ENCODE data around the gene CCDC192.
"Not testable (repeated sequence)": the region's sequence is repeated elsewhere in the genome, so short reads cannot be mapped to it uniquely, and the experiment has no call there.

The CCDC192 gene

GRCh38 chr5:127739348-127739747 lies 36.2 kb downstream of the CCDC192 start:
- not testable (repeated sequence) for H3K27me3 Mint-ChIP-seq, H3K9me3 Mint-ChIP-seq, H3K4me1 Mint-ChIP-seq, H3K36me3 Mint-ChIP-seq, H3K4me3 Mint-ChIP-seq, H3K27ac Mint-ChIP-seq

GRCh38 chr5:127739807-127740384 lies 36.7 kb downstream of the CCDC192 start:
- no peaks in the 10 kb centered on the region for H3K36me3 Mint-ChIP-seq

DNA sequence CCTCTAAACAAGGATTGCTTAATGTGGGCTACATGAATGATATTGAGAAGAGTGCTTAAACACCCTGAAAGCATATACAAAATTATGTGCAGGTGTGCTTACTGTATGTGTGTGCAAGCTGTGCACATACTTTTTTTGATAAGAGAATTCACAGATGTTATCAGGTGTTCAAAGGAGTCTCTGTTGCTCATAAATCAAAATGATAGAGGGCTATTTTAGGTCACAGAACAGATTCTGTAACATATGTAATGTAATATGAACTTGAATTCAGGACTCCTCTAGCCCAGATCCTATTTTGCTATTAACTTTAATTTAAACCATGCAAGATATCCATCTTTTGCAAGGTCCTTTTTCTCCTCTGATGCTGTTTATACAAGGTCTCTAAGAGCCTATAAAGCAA lies 38.2 kb downstream of the CCDC192 start:
- H3K36me3 Mint-ChIP-seq: no peaks in the 10 kb centered on the region
- H3K4me1 Mint-ChIP-seq: no peaks in the 10 kb centered on the region
- H3K4me3 Mint-ChIP-seq: no peak overlapping the region
- no peak overlapping the region for H3K27ac Mint-ChIP-seq
- peaks cover 6% of the 10 kb centered on the region for H3K27me3 Mint-ChIP-seq
- no peaks in the 10 kb centered on the region for H3K9me3 Mint-ChIP-seq

More at GRCh38 chr5:127739807-127740384, 36.7 kb downstream of the CCDC192 start:
- no peak overlapping the region for H3K27ac Mint-ChIP-seq
- no peaks in the 10 kb centered on the region for H3K4me1 Mint-ChIP-seq
- H3K27me3 Mint-ChIP-seq: peaks cover 6% of the 10 kb centered on the region
- no peak overlapping the region for H3K4me3 Mint-ChIP-seq
- H3K9me3 Mint-ChIP-seq: no peaks in the 10 kb centered on the region

- no peaks in the 10 kb centered on the region for H3K4me1 Mint-ChIP-seq
- H3K36me3 Mint-ChIP-seq: no peaks in the 10 kb centered on the region
- H3K9me3 Mint-ChIP-seq: no peaks in the 10 kb centered on the region
- H3K27me3 Mint-ChIP-seq: peaks cover 4% of the 10 kb centered on the region
- H3K27ac Mint-ChIP-seq: no peak overlapping the region
- H3K4me3 Mint-ChIP-seq: no peak overlapping the region
Measured at GRCh38 chr5:127744241-127744640, 41.0 kb downstream of the CCDC192 start.

DNA sequence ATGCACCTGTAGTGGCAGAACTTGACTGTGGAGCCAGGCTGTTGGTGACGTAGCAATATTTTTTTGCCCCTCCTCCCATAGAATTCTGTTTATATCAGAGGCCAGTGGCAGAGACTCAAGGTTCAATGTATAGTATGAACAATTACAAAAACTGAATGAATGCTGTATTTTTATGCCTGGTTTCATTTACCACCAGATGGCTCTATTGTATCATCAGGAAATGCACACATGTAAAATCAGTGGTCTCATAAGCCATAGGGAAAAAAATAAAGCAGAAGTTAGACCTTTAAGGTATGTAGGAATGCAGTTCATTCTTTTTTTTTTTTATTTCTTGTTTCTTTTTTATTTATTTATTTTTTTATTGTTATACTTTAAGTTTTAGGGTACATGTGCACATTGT lies 43.6 kb downstream of the CCDC192 start:
- Mint-ChIP-seq H3K4me1 (no peaks in the 10 kb centered on the region), H3K27me3 (peaks cover 2% of the 10 kb centered on the region), H3K9me3 (no peaks in the 10 kb centered on the region), H3K4me3 (no peak overlapping the region), H3K36me3 (no peaks in the 10 kb centered on the region), H3K27ac (no peak overlapping the region)

DNA sequence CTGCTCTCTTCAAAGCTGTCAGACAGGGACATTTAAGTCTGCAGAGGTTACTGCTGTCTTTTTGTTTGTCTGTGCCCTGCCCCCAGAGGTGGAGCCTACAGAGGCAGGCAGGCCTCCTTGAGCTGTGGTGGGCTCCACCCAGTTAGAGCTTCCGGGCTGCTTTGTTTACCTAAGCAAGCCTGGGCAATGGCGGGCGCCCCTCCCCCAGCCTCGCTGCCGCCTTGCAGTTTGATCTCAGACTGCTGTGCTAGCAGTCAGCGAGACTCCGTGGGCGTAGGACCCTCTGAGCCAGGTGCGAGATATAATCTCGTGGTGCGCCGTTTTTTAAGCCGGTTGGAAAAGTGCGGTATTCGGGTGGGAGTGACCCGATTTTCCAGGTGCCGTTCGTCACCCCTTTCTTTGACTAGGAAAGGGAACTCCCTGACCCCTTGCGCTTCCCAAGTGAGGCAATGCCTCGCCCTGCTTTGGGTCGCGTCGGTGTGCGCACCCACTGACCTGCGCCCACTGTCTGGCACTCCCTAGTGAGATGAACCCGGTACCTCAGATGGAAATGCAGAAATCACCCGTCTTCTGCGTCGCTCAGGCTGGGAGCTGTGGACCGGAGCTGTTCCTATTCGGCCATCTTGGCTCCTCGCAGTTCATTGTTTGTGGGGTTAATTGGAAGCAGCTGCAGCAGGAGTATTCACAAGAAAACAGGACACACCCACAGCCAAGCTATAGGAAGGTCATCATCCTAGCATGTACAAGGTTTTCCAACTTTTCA lies 49.5 kb downstream of the CCDC192 start:
- not testable (repeated sequence) for H3K36me3 Mint-ChIP-seq, H3K27me3 Mint-ChIP-seq, H3K4me1 Mint-ChIP-seq, H3K9me3 Mint-ChIP-seq, H3K27ac Mint-ChIP-seq, H3K4me3 Mint-ChIP-seq

- H3K36me3 Mint-ChIP-seq: no peaks in the 10 kb centered on the region
- H3K4me1 Mint-ChIP-seq: no peaks in the 10 kb centered on the region
- no peak overlapping the region for H3K4me3 Mint-ChIP-seq
- peaks cover 1% of the 10 kb centered on the region for H3K27me3 Mint-ChIP-seq
- no peak overlapping the region for H3K27ac Mint-ChIP-seq
- H3K9me3 Mint-ChIP-seq: no peaks in the 10 kb centered on the region
Measured at GRCh38 chr5:127754259-127754658, 51.1 kb downstream of the CCDC192 start.

- peaks cover 1% of the 10 kb centered on the region for H3K27me3 Mint-ChIP-seq
- H3K36me3 Mint-ChIP-seq: no peaks in the 10 kb centered on the region
- no peak overlapping the region for H3K4me3 Mint-ChIP-seq
- H3K9me3 Mint-ChIP-seq: no peaks in the 10 kb centered on the region
- no peaks in the 10 kb centered on the region for H3K4me1 Mint-ChIP-seq
- H3K27ac Mint-ChIP-seq: no peak overlapping the region
Measured at GRCh38 chr5:127754706-127755105, 51.5 kb downstream of the CCDC192 start.

GRCh38 chr5:127757576-127757975 lies 54.4 kb downstream of the CCDC192 start:
- H3K9me3 Mint-ChIP-seq: no peaks in the 10 kb centered on the region
- no peaks in the 10 kb centered on the region for H3K36me3 Mint-ChIP-seq
- peaks cover 1% of the 10 kb centered on the region for H3K27me3 Mint-ChIP-seq
- H3K27ac Mint-ChIP-seq: no peak overlapping the region
- H3K4me1 Mint-ChIP-seq: no peaks in the 10 kb centered on the region
- H3K4me3 Mint-ChIP-seq: no peak overlapping the region

- Mint-ChIP-seq H3K27me3 (no peaks in the 10 kb centered on the region), H3K4me3 (no peak overlapping the region), H3K36me3 (no peaks in the 10 kb centered on the region), H3K4me1 (no peaks in the 10 kb centered on the region), H3K9me3 (no peaks in the 10 kb centered on the region), H3K27ac (no peak overlapping the region)
Measured at GRCh38 chr5:127758766-127759283, 55.6 kb downstream of the CCDC192 start.

DNA sequence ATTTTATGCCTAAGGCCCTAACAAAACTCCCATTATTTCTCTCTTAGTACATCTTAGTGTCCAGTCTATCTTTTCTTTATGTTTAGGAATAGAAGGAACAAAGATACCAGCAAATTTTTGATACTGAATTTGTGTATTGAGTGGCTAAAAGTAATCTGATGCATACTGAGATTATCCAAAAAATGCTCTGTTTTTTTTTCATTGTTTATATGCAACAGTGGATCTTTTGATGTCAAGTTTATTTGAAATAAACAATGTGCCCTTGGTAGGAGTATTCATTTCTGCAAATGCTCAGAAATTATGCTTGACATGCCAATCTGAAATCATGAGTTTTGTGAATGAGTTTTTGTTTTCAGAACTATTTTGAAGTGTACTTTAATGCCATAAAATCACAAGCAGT lies 58.7 kb downstream of the CCDC192 start:
- Mint-ChIP-seq H3K27me3 (peaks cover 3% of the 10 kb centered on the region), H3K27ac (no peak overlapping the region), H3K4me3 (no peak overlapping the region), H3K9me3 (no peaks in the 10 kb centered on the region), H3K36me3 (no peaks in the 10 kb centered on the region), H3K4me1 (no peaks in the 10 kb centered on the region)

DNA sequence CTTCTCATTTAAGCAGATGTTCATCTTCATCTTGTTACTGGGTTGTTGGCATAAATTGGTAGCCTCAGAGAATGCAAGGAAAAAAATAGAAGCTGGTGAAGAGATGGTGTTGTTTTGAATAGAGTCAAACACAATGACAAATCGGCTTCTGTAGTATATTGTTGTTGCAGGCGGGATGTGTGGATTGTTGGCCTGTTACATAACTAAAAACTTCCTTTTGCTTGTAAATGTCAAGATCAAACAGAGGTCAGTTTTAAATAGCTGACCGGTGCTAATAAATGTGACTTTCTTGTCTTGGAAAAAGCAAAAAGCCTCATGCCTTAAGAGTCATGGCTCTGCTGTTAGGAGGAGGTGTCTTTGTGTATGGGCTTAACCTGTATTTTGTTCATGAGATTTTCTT lies 59.2 kb downstream of the CCDC192 start:
- no peaks in the 10 kb centered on the region for H3K9me3 Mint-ChIP-seq
- H3K27me3 Mint-ChIP-seq: peaks cover 5% of the 10 kb centered on the region
- H3K4me3 Mint-ChIP-seq: no peak overlapping the region
- H3K36me3 Mint-ChIP-seq: no peaks in the 10 kb centered on the region
- no peaks in the 10 kb centered on the region for H3K4me1 Mint-ChIP-seq
- H3K27ac Mint-ChIP-seq: no peak overlapping the region

- Mint-ChIP-seq H3K4me1 (no peaks in the 10 kb centered on the region), H3K9me3 (no peaks in the 10 kb centered on the region), H3K4me3 (no peak overlapping the region), H3K27me3 (peaks cover 12% of the 10 kb centered on the region), H3K36me3 (no peaks in the 10 kb centered on the region), H3K27ac (no peak overlapping the region)
Measured at GRCh38 chr5:127766676-127767335, 63.6 kb downstream of the CCDC192 start.

- Mint-ChIP-seq H3K4me1 (no peaks in the 10 kb centered on the region), H3K4me3 (no peak overlapping the region), H3K27me3 (peaks cover 15% of the 10 kb centered on the region), H3K9me3 (no peaks in the 10 kb centered on the region), H3K36me3 (no peaks in the 10 kb centered on the region), H3K27ac (no peak overlapping the region)
Measured at GRCh38 chr5:127769386-127769785, 66.2 kb downstream of the CCDC192 start.

DNA sequence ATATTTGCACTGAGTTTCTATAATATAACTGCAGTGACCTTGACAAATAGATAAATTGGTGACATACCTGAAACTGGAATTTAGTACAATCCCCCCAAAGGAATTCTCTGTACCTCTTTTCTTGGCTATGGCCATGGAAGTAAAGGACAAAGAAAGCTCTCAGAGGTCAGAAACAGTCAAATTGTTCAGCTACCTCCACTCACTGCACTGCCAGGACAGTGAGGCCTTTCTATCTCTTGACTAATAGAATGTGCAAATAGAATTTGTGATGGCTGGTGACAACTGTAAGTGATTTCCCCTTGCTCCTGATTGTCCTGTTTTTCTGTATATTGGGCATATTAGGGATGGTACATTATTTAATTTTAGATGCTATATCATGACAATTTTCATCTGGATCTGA lies 67.1 kb downstream of the CCDC192 start:
- Mint-ChIP-seq H3K27me3 (peaks cover 15% of the 10 kb centered on the region), H3K4me1 (no peaks in the 10 kb centered on the region), H3K9me3 (no peaks in the 10 kb centered on the region), H3K4me3 (no peak overlapping the region), H3K27ac (no peak overlapping the region), H3K36me3 (no peaks in the 10 kb centered on the region)

DNA sequence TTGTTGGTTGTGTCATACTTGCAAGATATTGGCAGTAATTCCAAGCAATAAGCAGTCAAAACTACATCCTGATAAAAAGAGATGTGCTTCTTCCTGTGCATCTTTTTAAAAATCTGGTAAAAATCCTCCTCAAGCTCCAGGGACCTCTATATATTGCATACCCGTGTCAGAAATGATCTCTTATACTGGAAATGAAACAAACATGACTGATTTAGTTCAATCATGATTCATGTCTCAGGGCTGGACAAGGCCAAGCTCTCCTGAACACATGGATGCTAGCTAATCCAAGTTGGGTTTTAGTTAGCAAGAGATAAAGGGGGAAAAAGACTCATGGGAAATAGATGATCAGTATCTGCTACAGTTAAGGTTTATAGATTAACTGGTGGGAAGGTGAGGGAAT lies 69.3 kb downstream of the CCDC192 start:
- Mint-ChIP-seq H3K36me3 (no peaks in the 10 kb centered on the region), H3K27ac (no peak overlapping the region), H3K4me3 (no peak overlapping the region), H3K4me1 (no peaks in the 10 kb centered on the region), H3K9me3 (no peaks in the 10 kb centered on the region), H3K27me3 (peaks cover 10% of the 10 kb centered on the region)

Data from activated naive CD4-positive, alpha-beta T cell treated with anti-CD3 and anti-CD28 coated beads, Interleukin-2, amount 50 U/mL, for 24 hours (primary cell).